ENCODE measurements around the gene VAV1. TPM values are rescaled to one million over a fixed set of nuclear protein-coding genes. Genes with fewer than 3 reads are reported as not detected.
A peak's percentile ranks its signal among the peaks of the same experiment; 100 is the strongest.

VAV1 gene
- total and polyA plus RNA-seq, 9 of the 15 experiments (the other 6 are each of a cell fraction or from before 2014, with no cell fraction given): 0.46 to 20.1 (median 11.1) TPM

GRCh38 chr19:6862673-6863078 is 90.2 kb downstream of the VAV1 start (continued):
- TF ChIP-seq, protein P1, sequence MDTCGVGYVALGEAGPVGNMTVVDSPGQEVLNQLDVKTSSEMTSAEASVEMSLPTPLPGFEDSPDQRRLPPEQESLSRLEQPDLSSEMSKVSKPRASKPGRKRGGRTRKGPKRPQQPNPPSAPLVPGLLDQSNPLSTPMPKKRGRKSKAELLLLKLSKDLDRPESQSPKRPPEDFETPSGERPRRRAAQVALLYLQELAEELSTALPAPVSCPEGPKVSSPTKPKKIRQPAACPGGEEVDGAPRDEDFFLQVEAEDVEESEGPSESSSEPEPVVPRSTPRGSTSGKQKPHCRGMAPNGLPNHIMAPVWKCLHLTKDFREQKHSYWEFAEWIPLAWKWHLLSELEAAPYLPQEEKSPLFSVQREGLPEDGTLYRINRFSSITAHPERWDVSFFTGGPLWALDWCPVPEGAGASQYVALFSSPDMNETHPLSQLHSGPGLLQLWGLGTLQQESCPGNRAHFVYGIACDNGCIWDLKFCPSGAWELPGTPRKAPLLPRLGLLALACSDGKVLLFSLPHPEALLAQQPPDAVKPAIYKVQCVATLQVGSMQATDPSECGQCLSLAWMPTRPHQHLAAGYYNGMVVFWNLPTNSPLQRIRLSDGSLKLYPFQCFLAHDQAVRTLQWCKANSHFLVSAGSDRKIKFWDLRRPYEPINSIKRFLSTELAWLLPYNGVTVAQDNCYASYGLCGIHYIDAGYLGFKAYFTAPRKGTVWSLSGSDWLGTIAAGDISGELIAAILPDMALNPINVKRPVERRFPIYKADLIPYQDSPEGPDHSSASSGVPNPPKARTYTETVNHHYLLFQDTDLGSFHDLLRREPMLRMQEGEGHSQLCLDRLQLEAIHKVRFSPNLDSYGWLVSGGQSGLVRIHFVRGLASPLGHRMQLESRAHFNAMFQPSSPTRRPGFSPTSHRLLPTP (IDR thresholded peaks at IDR 0.05; ENCODE audit: borderline replicate concordance, extremely low read depth, insufficient read length): no peak
- no peak for TF ChIP-seq HDAC6 (IDR thresholded peaks at IDR 0.05; ENCODE audit: low read depth, low read length)
- TF ChIP-seq SMARCE1 (IDR thresholded peaks at IDR 0.05): 0 out of 2 replicates have a peak, but pooled peaks have one; percentile 25
- peak; percentile 47; the same call in 1 of the 2 replicates for TF ChIP-seq L3MBTL2 (IDR thresholded peaks at IDR 0.05)
- TF ChIP-seq POLR2A (conservative IDR thresholded peaks at IDR 0.05): no peak
- no peak for TF ChIP-seq GABPB2 (CRISPR knock-in tag; conservative IDR thresholded peaks at IDR 0.05)
- TF ChIP-seq CHD4 (IDR thresholded peaks at IDR 0.05; ENCODE audit: insufficient read depth, insufficient replicate concordance, low read depth, low read length, poor library complexity, severe bottlenecking): no peak
- no peak for TF ChIP-seq NFE2 (IDR thresholded peaks at IDR 0.05; ENCODE audit: low read depth)
- TF ChIP-seq, protein P2, sequence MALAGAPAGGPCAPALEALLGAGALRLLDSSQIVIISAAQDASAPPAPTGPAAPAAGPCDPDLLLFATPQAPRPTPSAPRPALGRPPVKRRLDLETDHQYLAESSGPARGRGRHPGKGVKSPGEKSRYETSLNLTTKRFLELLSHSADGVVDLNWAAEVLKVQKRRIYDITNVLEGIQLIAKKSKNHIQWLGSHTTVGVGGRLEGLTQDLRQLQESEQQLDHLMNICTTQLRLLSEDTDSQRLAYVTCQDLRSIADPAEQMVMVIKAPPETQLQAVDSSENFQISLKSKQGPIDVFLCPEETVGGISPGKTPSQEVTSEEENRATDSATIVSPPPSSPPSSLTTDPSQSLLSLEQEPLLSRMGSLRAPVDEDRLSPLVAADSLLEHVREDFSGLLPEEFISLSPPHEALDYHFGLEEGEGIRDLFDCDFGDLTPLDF (CRISPR knock-in tag; IDR thresholded peaks at IDR 0.05): no peak
- TF ChIP-seq POLR2H (tag; IDR thresholded peaks at IDR 0.05; ENCODE audit: low read depth): no peak
- no peak for TF ChIP-seq DLX4 (CRISPR knock-in tag; IDR thresholded peaks at IDR 0.05)
- TF ChIP-seq ZNF212 (CRISPR knock-in tag; IDR thresholded peaks at IDR 0.05): no peak
- TF ChIP-seq OTX1 (CRISPR knock-in tag; IDR thresholded peaks at IDR 0.05): peak; percentile 38; the same call in 1 of the 2 replicates
- no peak for TF ChIP-seq RBM14 (IDR thresholded peaks at IDR 0.05; ENCODE audit: borderline replicate concordance, insufficient read depth, low read depth, low read length)
- TF ChIP-seq SAFB (IDR thresholded peaks at IDR 0.05; ENCODE audit: borderline replicate concordance, low read depth, low read length): no peak
- no peak for TF ChIP-seq NCOA6 (IDR thresholded peaks at IDR 0.05)
- no peak for TF ChIP-seq SREBF2 (CRISPR knock-in tag; IDR thresholded peaks at IDR 0.05)
- TF ChIP-seq, protein P3, sequence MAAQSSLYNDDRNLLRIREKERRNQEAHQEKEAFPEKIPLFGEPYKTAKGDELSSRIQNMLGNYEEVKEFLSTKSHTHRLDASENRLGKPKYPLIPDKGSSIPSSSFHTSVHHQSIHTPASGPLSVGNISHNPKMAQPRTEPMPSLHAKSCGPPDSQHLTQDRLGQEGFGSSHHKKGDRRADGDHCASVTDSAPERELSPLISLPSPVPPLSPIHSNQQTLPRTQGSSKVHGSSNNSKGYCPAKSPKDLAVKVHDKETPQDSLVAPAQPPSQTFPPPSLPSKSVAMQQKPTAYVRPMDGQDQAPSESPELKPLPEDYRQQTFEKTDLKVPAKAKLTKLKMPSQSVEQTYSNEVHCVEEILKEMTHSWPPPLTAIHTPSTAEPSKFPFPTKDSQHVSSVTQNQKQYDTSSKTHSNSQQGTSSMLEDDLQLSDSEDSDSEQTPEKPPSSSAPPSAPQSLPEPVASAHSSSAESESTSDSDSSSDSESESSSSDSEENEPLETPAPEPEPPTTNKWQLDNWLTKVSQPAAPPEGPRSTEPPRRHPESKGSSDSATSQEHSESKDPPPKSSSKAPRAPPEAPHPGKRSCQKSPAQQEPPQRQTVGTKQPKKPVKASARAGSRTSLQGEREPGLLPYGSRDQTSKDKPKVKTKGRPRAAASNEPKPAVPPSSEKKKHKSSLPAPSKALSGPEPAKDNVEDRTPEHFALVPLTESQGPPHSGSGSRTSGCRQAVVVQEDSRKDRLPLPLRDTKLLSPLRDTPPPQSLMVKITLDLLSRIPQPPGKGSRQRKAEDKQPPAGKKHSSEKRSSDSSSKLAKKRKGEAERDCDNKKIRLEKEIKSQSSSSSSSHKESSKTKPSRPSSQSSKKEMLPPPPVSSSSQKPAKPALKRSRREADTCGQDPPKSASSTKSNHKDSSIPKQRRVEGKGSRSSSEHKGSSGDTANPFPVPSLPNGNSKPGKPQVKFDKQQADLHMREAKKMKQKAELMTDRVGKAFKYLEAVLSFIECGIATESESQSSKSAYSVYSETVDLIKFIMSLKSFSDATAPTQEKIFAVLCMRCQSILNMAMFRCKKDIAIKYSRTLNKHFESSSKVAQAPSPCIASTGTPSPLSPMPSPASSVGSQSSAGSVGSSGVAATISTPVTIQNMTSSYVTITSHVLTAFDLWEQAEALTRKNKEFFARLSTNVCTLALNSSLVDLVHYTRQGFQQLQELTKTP (IDR thresholded peaks at IDR 0.05; ENCODE audit: low read depth in 1 of 2, partially characterized antibody in 2 of 2): no peak
- TF ChIP-seq ZNF124 (CRISPR knock-in tag; IDR thresholded peaks at IDR 0.05): no peak
- no peak for TF ChIP-seq FOXK1 (CRISPR knock-in tag; IDR thresholded peaks at IDR 0.05; ENCODE audit: borderline replicate concordance)
- peak; percentile 36; the same call in 1 of the 2 replicates for TF ChIP-seq MYNN (IDR thresholded peaks at IDR 0.05)
- no peak for TF ChIP-seq MYNN (CRISPR knock-in tag; IDR thresholded peaks at IDR 0.05)

Measured in K562 (cell line).